Endothelial cell of umbilical vein (primary cell): ENCODE results near the gene SLC25A23. TPM values are rescaled to one million over a fixed set of nuclear protein-coding genes. Genes with fewer than 3 reads are reported as not detected.

ENCODE experiments used
- BruUV-seq: library from RNA; stranded (reverse); fragments of 400-500 nt; replicated peaks from 2 replicates; lab custom pipeline; 2021; lab: Mats Ljungman, UMichigan
- CTCF ChIA-PET: fragments of 300-600, 350-600 bp; sonication (Branson Sonifier 250); formaldehyde crosslinking; loops from one replicate; lab custom pipeline; 2021; ENCODE audit warnings: antibody characterized with exemption, inconsistent platforms; lab: Charles Lee
- POLR2A ChIA-PET: fragments of 300-600, 350-600 bp; sonication (Branson Sonifier 250); formaldehyde crosslinking; loops from one replicate; lab custom pipeline; 2021; ENCODE audit warnings: antibody characterized with exemption, inconsistent platforms; lab: Charles Lee
- DNase-seq: peaks from one replicate; pipeline ENCODE4 v3.0.0-alpha.2; 2011; ENCODE audit warnings: low read depth, low spot score
- FAIRE-seq: peaks from 2 replicates; lab custom pipeline; 2011; peaks lifted over from hg19 to GRCh38; lab: Jason Lieb, UNC
- H2AFZ ChIP-seq: 2 replicates; pipeline ENCODE4 v1.6.0; 2012; ENCODE audit warnings: low read depth, low read length, control low read depth, inconsistent platforms
- H3K27ac ChIP-seq: 2 replicates; pipeline ENCODE4 v1.5.1; 2011; ENCODE audit warnings: low read depth, mild to moderate bottlenecking, control low read depth, low read length, moderate library complexity; ENCODE audit not compliant: insufficient read depth
- H3K27me3 ChIP-seq, 2 experiments: 2 replicates each; pipeline versions ENCODE4 v1.6.0 to v1.6.1; 2011; ENCODE audit warnings: low read length in 2 of 2, mixed read lengths in 1 of 2; ENCODE audit not compliant: control insufficient read depth in 2 of 2, insufficient read depth in 2 of 2
- H3K36me3 ChIP-seq, 2 experiments: 2 replicates in 1 of 2; 3 replicates in 1 of 2; pipeline ENCODE4 v1.5.1; 2011; ENCODE audit warnings: low read length in 2 of 2, mild to moderate bottlenecking in 1 of 2, moderate library complexity in 1 of 2; ENCODE audit not compliant: control insufficient read depth in 2 of 2, insufficient read depth in 2 of 2; ENCODE audit errors: extremely low read depth in 1 of 2
- H3K4me1 ChIP-seq: 3 replicates; pipeline ENCODE4 v1.5.1; 2011; ENCODE audit warnings: mild to moderate bottlenecking, low read length; ENCODE audit not compliant: control insufficient read depth, insufficient read depth; ENCODE audit errors: extremely low read depth
- H3K4me2 ChIP-seq: 2 replicates; pipeline ENCODE4 v1.6.1; 2011; ENCODE audit warnings: low read length, control low read depth, mixed read lengths; ENCODE audit not compliant: insufficient read depth
- H3K4me3 ChIP-seq, 3 experiments: fragments of 200-600 bp in 1 of 3; sonication (generic), shearing (Covaris generic) in 1 of 3; replicated peaks in 1 of 3; 2 replicates each; pipeline ENCODE4 v1.5.1; 2011 to 2016; ENCODE audit warnings: control low read depth in 3 of 3, low read length in 3 of 3, mild to moderate bottlenecking in 2 of 3, inconsistent platforms in 1 of 3, low read depth in 1 of 3, moderate library complexity in 1 of 3; ENCODE audit not compliant: insufficient read depth in 1 of 3
- H3K79me2 ChIP-seq: 2 replicates; pipeline ENCODE4 v1.6.0; 2012; ENCODE audit warnings: low read length, inconsistent platforms; ENCODE audit not compliant: control insufficient read depth, insufficient read depth
- H3K9ac ChIP-seq: replicated peaks from 2 replicates; pipeline ENCODE3; 2011; ENCODE audit warnings: low read length, control low read depth; ENCODE audit not compliant: insufficient read depth; ENCODE audit errors: extremely low read depth
- H3K9me1 ChIP-seq: replicated peaks from 3 replicates; pipeline ENCODE4 v1.6.0; 2011; ENCODE audit warnings: mild to moderate bottlenecking, low read length; ENCODE audit not compliant: control insufficient read depth, insufficient read depth; ENCODE audit errors: extremely low read depth
- H3K9me3 ChIP-seq: replicated peaks from 2 replicates; pipeline ENCODE4 v1.5.1; 2012; ENCODE audit warnings: low read length, inconsistent platforms; ENCODE audit not compliant: control insufficient read depth, insufficient read depth
- H4K20me1 ChIP-seq: replicated peaks from 2 replicates; pipeline ENCODE3; 2011; ENCODE audit warnings: mild to moderate bottlenecking, low read length; ENCODE audit not compliant: control insufficient read depth, insufficient read depth; ENCODE audit errors: extremely low read depth
- EZH2 ChIP-seq: IDR thresholded peaks from 2 replicates; pipeline ENCODE4 v1.6.1; 2012; ENCODE audit warnings: borderline replicate concordance, low read depth, mild to moderate bottlenecking, moderate library complexity, low read length, inconsistent platforms; ENCODE audit not compliant: severe bottlenecking
- FOS ChIP-seq: IDR thresholded peaks from 2 replicates; pipeline ENCODE4 v1.6.1; 2011; ENCODE audit warnings: mild to moderate bottlenecking, low read length, moderate library complexity, borderline replicate concordance; ENCODE audit not compliant: insufficient read depth
- GATA2 ChIP-seq: IDR thresholded peaks from 2 replicates; pipeline ENCODE4 v1.7.0; 2011; ENCODE audit warnings: low read depth, mild to moderate bottlenecking, moderate library complexity, mixed read lengths, low read length; ENCODE audit not compliant: insufficient read length, insufficient read depth
- JUN ChIP-seq: IDR thresholded peaks from 2 replicates; pipeline ENCODE4 v1.6.1; 2011; ENCODE audit warnings: borderline replicate concordance, low read depth; ENCODE audit not compliant: insufficient read length, insufficient read depth
- MYC ChIP-seq: IDR thresholded peaks from one replicate; pipeline ENCODE4 v1.6.1; 2011; ENCODE audit warnings: mild to moderate bottlenecking, low read depth, low read length
- POLR2A ChIP-seq: IDR thresholded peaks from 2 replicates; pipeline ENCODE4 v1.6.1; 2012; ENCODE audit warnings: low read depth, mild to moderate bottlenecking, control low read depth, low read length
- POLR2AphosphoS5 ChIP-seq: IDR thresholded peaks from 2 replicates; pipeline ENCODE4 v1.6.1; 2012; ENCODE audit warnings: low read depth, mild to moderate bottlenecking, control low read depth, low read length, moderate library complexity; ENCODE audit not compliant: insufficient read depth
- dilution Hi-C: fragments of 300-500 bp; cut with MboI; formaldehyde crosslinking; loops from one replicate; pipeline ENCODE4 v1.15.0; 2019; ENCODE audit warnings: low sequenced_read_pairs; ENCODE audit not compliant: extremely low pct_ligation_motif_present
- intact Hi-C: fragments of 100-400 bp; cut with micrococcal nuclease; formaldehyde crosslinking; loops from one replicate; pipeline ENCODE4 v1.10.0; 2022
- polyA plus RNA-seq, 4 experiments: library from polyadenylated mRNA; depleted of rRNA in 3 of 4; stranded (reverse) in 3 of 4; unstranded in 1 of 4; fragments of >200 nt; gene quantifications; 2 replicates each; pipeline versions ENCODE4 v1.2.1 to v1.2.3, GENCODE V29; 2011 to 2012; ENCODE audit warnings: missing spikeins in 1 of 4
- total RNA-seq: library from RNA; stranded (reverse); gene quantifications from 2 replicates; pipeline ENCODE4 v1.2.3, GENCODE V29; 2021
- TF ChIP-seq, protein P1 (sequence below): IDR thresholded peaks from 2 replicates; pipeline ENCODE4 v1.6.1; 2011; ENCODE audit not compliant: insufficient read depth, insufficient read length
- TF ChIP-seq, protein P2 (sequence below), 2 donors: IDR thresholded peaks; 1 replicate in 1 of 2; 2 replicates in 1 of 2; pipeline ENCODE4 v1.5.1; 2011; ENCODE audit warnings: low read length in 2 of 2, mild to moderate bottlenecking in 2 of 2, moderate library complexity in 2 of 2, control low read depth in 1 of 2, inconsistent platforms in 1 of 2, low read depth in 1 of 2; ENCODE audit not compliant: insufficient read depth in 1 of 2; ENCODE audit errors: extremely low read depth in 1 of 2

Gene SLC25A23
- total and polyA plus RNA-seq, 2 donors (not counting 3 experiments of a cell fraction or from before 2014, with no cell fraction given), result 12.8 to 33.5 TPM

GRCh38 chr19:6471076-6471475, 11.5 kb upstream of the SLC25A23 start:
- Histone ChIP-seq H2AFZ (no peak overlapping the region), H3K4me3 (no peak overlapping the region), H3K36me3 (no peaks in the 10 kb centered on the region), H3K79me2 (no peaks in the 10 kb centered on the region), H3K4me1 (no peaks in the 10 kb centered on the region), H3K9ac (no peak overlapping the region), H4K20me1 (no peaks in the 10 kb centered on the region), H3K9me3 (no peaks in the 10 kb centered on the region), H3K9me1 (no peaks in the 10 kb centered on the region), H3K27me3 (peaks cover 0 to 9% of the 10 kb centered on the region in 2 experiments), H3K27ac (no peak overlapping the region), H3K4me2 (no peak overlapping the region)
- POLR2A ChIA-PET, result no interaction called here
- dilution Hi-C loops, result no loop called here
- intact Hi-C loops, result no loop called here
- no peak for FAIRE-seq
- no peak for DNase-seq
- TF ChIP-seq, protein P1, sequence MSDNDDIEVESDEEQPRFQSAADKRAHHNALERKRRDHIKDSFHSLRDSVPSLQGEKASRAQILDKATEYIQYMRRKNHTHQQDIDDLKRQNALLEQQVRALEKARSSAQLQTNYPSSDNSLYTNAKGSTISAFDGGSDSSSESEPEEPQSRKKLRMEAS, result no peak
- TF ChIP-seq POLR2AphosphoS5, result no peak
- TF ChIP-seq JUN, result no peak
- no peak for TF ChIP-seq FOS
- TF ChIP-seq GATA2, result no peak
- no peak for TF ChIP-seq POLR2A
- no peak for TF ChIP-seq MYC
- no peak for TF ChIP-seq EZH2
- TF ChIP-seq, protein P2, sequence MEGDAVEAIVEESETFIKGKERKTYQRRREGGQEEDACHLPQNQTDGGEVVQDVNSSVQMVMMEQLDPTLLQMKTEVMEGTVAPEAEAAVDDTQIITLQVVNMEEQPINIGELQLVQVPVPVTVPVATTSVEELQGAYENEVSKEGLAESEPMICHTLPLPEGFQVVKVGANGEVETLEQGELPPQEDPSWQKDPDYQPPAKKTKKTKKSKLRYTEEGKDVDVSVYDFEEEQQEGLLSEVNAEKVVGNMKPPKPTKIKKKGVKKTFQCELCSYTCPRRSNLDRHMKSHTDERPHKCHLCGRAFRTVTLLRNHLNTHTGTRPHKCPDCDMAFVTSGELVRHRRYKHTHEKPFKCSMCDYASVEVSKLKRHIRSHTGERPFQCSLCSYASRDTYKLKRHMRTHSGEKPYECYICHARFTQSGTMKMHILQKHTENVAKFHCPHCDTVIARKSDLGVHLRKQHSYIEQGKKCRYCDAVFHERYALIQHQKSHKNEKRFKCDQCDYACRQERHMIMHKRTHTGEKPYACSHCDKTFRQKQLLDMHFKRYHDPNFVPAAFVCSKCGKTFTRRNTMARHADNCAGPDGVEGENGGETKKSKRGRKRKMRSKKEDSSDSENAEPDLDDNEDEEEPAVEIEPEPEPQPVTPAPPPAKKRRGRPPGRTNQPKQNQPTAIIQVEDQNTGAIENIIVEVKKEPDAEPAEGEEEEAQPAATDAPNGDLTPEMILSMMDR (IDR thresholded peaks at IDR 0.05; ENCODE audit: extremely low read depth in 1 of 2, insufficient read depth in 1 of 2, low read depth in 1 of 2, low read length in 2 of 2), result no peak
- CTCF ChIA-PET, result interaction anchor here (0.9 kb wide), 1 partner anchor 10 kb away, joined by 4 read pairs; the partner anchor contains the start of gene DENND1C
- BruUV-seq, result no TSS peak
